ENCODE data around the gene GM2A. TPM values are rescaled to one million over a fixed set of nuclear protein-coding genes. Genes with fewer than 3 reads are reported as not detected.

The GM2A gene
- total RNA-seq, 2 donors from 2014 or later = 21.5 to 36.4 TPM

DNA sequence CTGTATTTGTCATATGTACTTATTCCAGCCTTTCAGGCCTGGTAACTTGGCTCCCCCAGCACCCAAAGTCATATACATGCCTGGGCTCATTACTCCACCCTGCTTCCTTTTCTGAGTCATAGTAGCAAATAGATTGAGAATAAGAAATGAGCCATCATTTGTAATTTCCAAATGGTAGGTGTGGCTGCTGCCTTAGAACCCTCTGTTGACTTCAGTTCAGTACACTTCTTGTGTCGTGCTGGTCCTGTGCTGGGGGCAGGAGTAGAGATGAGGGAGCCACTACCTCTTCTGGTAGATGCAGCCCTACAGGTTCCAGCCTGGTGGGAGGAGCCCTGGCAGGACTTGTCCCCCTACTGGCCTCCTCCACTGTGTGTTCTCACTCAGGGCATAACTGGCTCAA, 11.1 kb downstream of the GM2A start:
- Histone ChIP-seq H3K27me3 (no peaks in the 10 kb centered on the region), H3K4me1 (peaks cover 0 to 5% of the 10 kb centered on the region in 2 donors), H3K36me3 (peaks cover 31% of the 10 kb centered on the region), H3K27ac (no peak overlapping the region), H3K9me3 (no peaks in the 10 kb centered on the region), H3K4me3 (no peak overlapping the region)
- no peak for DNase-seq (ENCODE audit: low spot score)
- TF ChIP-seq CTCF (IDR thresholded peaks at IDR 0.05) = no peak

DNA sequence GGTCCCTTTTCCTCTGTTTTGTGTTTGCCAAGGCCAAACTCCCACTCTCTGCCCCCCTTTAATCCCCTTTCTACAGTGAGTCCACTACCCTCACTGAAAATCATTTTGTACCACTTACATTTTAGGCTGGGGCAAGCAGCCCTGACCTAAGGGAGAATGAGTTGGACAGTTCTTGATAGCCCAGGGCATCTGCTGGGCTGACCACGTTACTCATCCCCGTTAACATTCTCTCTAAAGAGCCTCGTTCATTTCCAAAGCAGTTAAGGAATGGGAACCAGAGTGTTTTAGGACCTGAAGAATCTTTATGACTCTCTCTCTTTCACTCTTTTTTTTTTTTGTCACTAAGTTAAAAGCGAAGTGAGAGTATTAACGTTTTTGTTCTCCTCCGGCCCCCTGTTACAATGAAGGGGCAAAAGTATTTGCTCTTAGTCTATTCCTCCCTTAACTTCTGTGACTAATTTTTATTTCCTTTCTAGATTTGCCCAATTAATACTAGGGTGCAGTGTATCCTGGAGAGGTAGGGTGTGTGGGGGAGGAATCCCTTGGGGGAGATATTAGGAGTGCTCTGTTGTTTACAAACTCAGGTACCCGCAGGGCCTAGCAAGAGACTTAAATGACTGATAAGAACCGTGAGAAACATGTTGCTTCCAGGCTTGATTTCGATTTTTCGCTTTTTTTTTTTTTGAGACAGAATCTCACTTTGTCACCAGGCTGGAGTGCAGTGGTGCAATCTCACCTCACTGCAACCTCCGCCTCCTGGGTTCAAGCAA, 14.7 kb downstream of the GM2A start:
- Histone ChIP-seq H3K36me3 (peaks cover 39% of the 10 kb centered on the region), H3K27ac (no peak overlapping the region), H3K4me3 (no peak overlapping the region), H3K9me3 (no peaks in the 10 kb centered on the region), H3K4me1 (peaks cover 0 to 5% of the 10 kb centered on the region in 2 donors), H3K27me3 (no peaks in the 10 kb centered on the region)
- DNase-seq (ENCODE audit: low spot score) = no peak
- TF ChIP-seq CTCF (IDR thresholded peaks at IDR 0.05) = no peak

GRCh38 chr5:151270599-151270998, 17.6 kb downstream of the GM2A start:
- H3K36me3 ChIP-seq = peaks cover 39% of the 10 kb centered on the region
- TF ChIP-seq CTCF (IDR thresholded peaks at IDR 0.05) = no peak
- H3K4me3 ChIP-seq = no peak overlapping the region
- H3K27ac ChIP-seq = no peak overlapping the region
- H3K27me3 ChIP-seq = no peaks in the 10 kb centered on the region
- no peaks in the 10 kb centered on the region for H3K4me1 ChIP-seq
- H3K9me3 ChIP-seq = no peaks in the 10 kb centered on the region
- DNase-seq (ENCODE audit: low spot score) = no peak

- H3K4me1 ChIP-seq = no peaks in the 10 kb centered on the region
- H3K27me3 ChIP-seq = no peaks in the 10 kb centered on the region
- no peak for TF ChIP-seq CTCF (IDR thresholded peaks at IDR 0.05)
- no peaks in the 10 kb centered on the region for H3K9me3 ChIP-seq
- DNase-seq (ENCODE audit: low spot score) = no peak
- no peak overlapping the region for H3K4me3 ChIP-seq
- H3K27ac ChIP-seq = no peak overlapping the region
- H3K36me3 ChIP-seq = peaks cover 37% of the 10 kb centered on the region
Observed at GRCh38 chr5:151271336-151271735, 18.4 kb downstream of the GM2A start.

- Histone ChIP-seq H3K4me3 (no peak overlapping the region), H3K4me1 (no peaks in the 10 kb centered on the region), H3K27ac (no peak overlapping the region), H3K9me3 (no peaks in the 10 kb centered on the region), H3K27me3 (no peaks in the 10 kb centered on the region), H3K36me3 (peaks cover 10% of the 10 kb centered on the region)
- no peak for DNase-seq (ENCODE audit: low spot score)
- no peak for TF ChIP-seq CTCF (IDR thresholded peaks at IDR 0.05)
Observed at GRCh38 chr5:151274666-151275065, 21.7 kb downstream of the GM2A start.

GRCh38 chr5:151275803-151276202, 22.8 kb downstream of the GM2A start:
- DNase-seq (ENCODE audit: low spot score) = no peak
- H3K36me3 ChIP-seq = no peaks in the 10 kb centered on the region
- no peaks in the 10 kb centered on the region for H3K4me1 ChIP-seq
- TF ChIP-seq CTCF (IDR thresholded peaks at IDR 0.05) = no peak
- H3K4me3 ChIP-seq = no peak overlapping the region
- no peak overlapping the region for H3K27ac ChIP-seq
- no peaks in the 10 kb centered on the region for H3K9me3 ChIP-seq
- H3K27me3 ChIP-seq = no peaks in the 10 kb centered on the region

All from right atrium auricular region (tissue), 2 donors.